Amygdala (tissue), 56 donors: ENCODE measurements around the gene BEST1.
"Not testable (repeated sequence)": the region's sequence is repeated elsewhere in the genome, so short reads cannot be mapped to it uniquely, and the experiment has no call there.

Experiments used
- DNase-seq, 56 donors: peaks; one replicate each; lab custom pipeline; 2025; lab: John Stamatoyannopoulos, UW

The BEST1 gene

GRCh38 chr11:61946894-61947293 is 3.3 kb upstream of the BEST1 start:
- no peak for DNase-seq

GRCh38 chr11:61947486-61948210 is 2.5 kb upstream of the BEST1 start:
- DNase-seq, result peak in 51 of 56 donors; percentile 39 to 93 (median 78)

- no peak for DNase-seq
Measured at GRCh38 chr11:61948505-61948904, 1.6 kb upstream of the BEST1 start.

- DNase-seq, result peak in 54 of 56 donors; percentile 55 to 98 (median 89)
Measured at GRCh38 chr11:61949169-61950034, 749 bp upstream of the BEST1 start.

- DNase-seq, result no peak
Measured at GRCh38 chr11:61951484-61952135, 1.5 kb downstream of the BEST1 start.

GRCh38 chr11:61952882-61953281 is 2.7 kb downstream of the BEST1 start:
- no peak for DNase-seq

GRCh38 chr11:61953632-61954031 is 3.5 kb downstream of the BEST1 start:
- DNase-seq, result not testable (repeated sequence)

- no peak for DNase-seq
Measured at GRCh38 chr11:61954106-61954850, 4.1 kb downstream of the BEST1 start.

GRCh38 chr11:61954851-61955421 is 4.8 kb downstream of the BEST1 start:
- DNase-seq, result peak in 26 of 56 donors; percentile 26 to 69 (median 50)

GRCh38 chr11:61955422-61956135 is 5.4 kb downstream of the BEST1 start:
- DNase-seq, result no peak

- DNase-seq, result no peak
Measured at GRCh38 chr11:61956191-61957020, 6.3 kb downstream of the BEST1 start.

- DNase-seq, result no peak
Measured at GRCh38 chr11:61957021-61957770, 7.0 kb downstream of the BEST1 start.

- no peak for DNase-seq
Measured at GRCh38 chr11:61958590-61958989, 8.4 kb downstream of the BEST1 start.

GRCh38 chr11:61959114-61959513 is 9.0 kb downstream of the BEST1 start:
- no peak for DNase-seq

GRCh38 chr11:61959678-61960077 is 9.5 kb downstream of the BEST1 start:
- no peak for DNase-seq

- DNase-seq, result no peak
Measured at GRCh38 chr11:61960532-61960931, 10.4 kb downstream of the BEST1 start.

GRCh38 chr11:61961570-61962212 is 11.5 kb downstream of the BEST1 start:
- peak in 43 of 56 donors; percentile 21 to 86 (median 59) for DNase-seq
